Mesenchymal stem cell (in vitro differentiated cells and primary cell): ENCODE measurements around the gene TUNAR.

ENCODE experiments used
- DNase-seq: peaks from one replicate; pipeline ENCODE4 v3.0.0-alpha.2; 2013
- H2AFZ ChIP-seq: one replicate; pipeline ENCODE4 v1.6.1; 2013; ENCODE audit warnings: low read depth, mild to moderate bottlenecking, control low read depth, inconsistent platforms, low read length, moderate library complexity
- H2AK5ac ChIP-seq: 2 replicates; pipeline ENCODE4 v1.6.1; 2013; ENCODE audit warnings: low read length, moderate library complexity, mild to moderate bottlenecking, inconsistent platforms; ENCODE audit not compliant: severe bottlenecking
- H2BK120ac ChIP-seq: one replicate; pipeline ENCODE4 v1.6.1; 2013; ENCODE audit warnings: low read depth, mild to moderate bottlenecking, inconsistent platforms, low read length, moderate library complexity
- H2BK12ac ChIP-seq, 2 experiments: one replicate each; pipeline ENCODE4 v1.6.1; 2013; ENCODE audit warnings: inconsistent platforms in 2 of 2, low read length in 2 of 2, mild to moderate bottlenecking in 2 of 2, moderate library complexity in 2 of 2, control low read depth in 1 of 2
- H2BK15ac ChIP-seq: one replicate; pipeline ENCODE4 v1.6.1; 2013; ENCODE audit warnings: mild to moderate bottlenecking, low read depth, inconsistent platforms; ENCODE audit not compliant: poor library complexity, severe bottlenecking
- H2BK5ac ChIP-seq: 2 replicates; pipeline ENCODE4 v1.6.1; 2013; ENCODE audit warnings: low read depth, mild to moderate bottlenecking, low read length, control low read depth, inconsistent platforms; ENCODE audit not compliant: poor library complexity, severe bottlenecking
- H3K14ac ChIP-seq, 2 experiments: one replicate each; pipeline ENCODE4 v1.6.1; 2013; ENCODE audit warnings: inconsistent platforms in 2 of 2, low read length in 2 of 2, control low read depth in 1 of 2, mild to moderate bottlenecking in 1 of 2, moderate library complexity in 1 of 2
- H3K18ac ChIP-seq, 2 experiments: one replicate each; pipeline ENCODE4 v1.6.1; 2013; ENCODE audit warnings: inconsistent platforms in 2 of 2, low read length in 2 of 2, control low read depth in 1 of 2, low read depth in 1 of 2, mild to moderate bottlenecking in 1 of 2
- H3K23ac ChIP-seq, 2 experiments: one replicate each; pipeline ENCODE4 v1.6.1; 2013; ENCODE audit warnings: inconsistent platforms in 2 of 2, low read length in 2 of 2, mild to moderate bottlenecking in 2 of 2, moderate library complexity in 2 of 2, control low read depth in 1 of 2
- H3K27ac ChIP-seq: 2 replicates; pipeline ENCODE4 v1.5.1; 2013; ENCODE audit warnings: mild to moderate bottlenecking, moderate library complexity, low read length, control low read depth, inconsistent platforms; ENCODE audit not compliant: poor library complexity, severe bottlenecking
- H3K27me3 ChIP-seq, 2 experiments: 2 replicates each; pipeline versions ENCODE4 v1.6.1 to v1.7.0; 2013; ENCODE audit warnings: low read length in 2 of 2, mild to moderate bottlenecking in 2 of 2, moderate library complexity in 2 of 2, control low read depth in 1 of 2, inconsistent platforms in 1 of 2; ENCODE audit not compliant: control insufficient read depth in 1 of 2, insufficient read depth in 1 of 2
- H3K36me3 ChIP-seq, 2 experiments: 2 replicates each; pipeline versions ENCODE4 v1.6.1 to v1.7.0; 2013; ENCODE audit warnings: low read length in 2 of 2, control low read depth in 1 of 2, inconsistent platforms in 1 of 2, low read depth in 1 of 2, mild to moderate bottlenecking in 1 of 2; ENCODE audit not compliant: insufficient read depth in 2 of 2, control insufficient read depth in 1 of 2
- H3K4ac ChIP-seq, 2 experiments: one replicate each; pipeline ENCODE4 v1.6.1; 2013; ENCODE audit warnings: inconsistent platforms in 2 of 2, low read length in 2 of 2, mild to moderate bottlenecking in 2 of 2, moderate library complexity in 2 of 2, control low read depth in 1 of 2, low read depth in 1 of 2
- H3K4me1 ChIP-seq: 2 replicates; pipeline ENCODE4 v1.6.1; 2013; ENCODE audit warnings: low read depth, low read length, control low read depth; ENCODE audit not compliant: control insufficient read depth, insufficient read depth
- H3K4me2 ChIP-seq: 2 replicates; pipeline ENCODE4 v1.6.1; 2013; ENCODE audit warnings: low read length, mild to moderate bottlenecking, inconsistent platforms; ENCODE audit not compliant: poor library complexity, severe bottlenecking
- H3K4me3 ChIP-seq, 2 experiments: 2 replicates each; pipeline versions ENCODE4 v1.5.1 to v1.7.0; 2013; ENCODE audit warnings: low read length in 2 of 2, mild to moderate bottlenecking in 2 of 2, control low read depth in 1 of 2, low read depth in 1 of 2; ENCODE audit not compliant: insufficient read depth in 1 of 2
- H3K79me1 ChIP-seq: replicated peaks from 2 replicates; pipeline ENCODE4 v1.6.1; 2013; ENCODE audit warnings: mild to moderate bottlenecking, control low read depth, low read length, inconsistent platforms; ENCODE audit not compliant: poor library complexity, severe bottlenecking
- H3K9ac ChIP-seq: 2 replicates; pipeline ENCODE4 v1.7.0; 2013; ENCODE audit warnings: mild to moderate bottlenecking, low read length, moderate library complexity
- H3K9me3 ChIP-seq: 2 replicates; pipeline ENCODE4 v1.7.0; 2013; ENCODE audit warnings: mild to moderate bottlenecking, low read length; ENCODE audit not compliant: control insufficient read depth
- H4K8ac ChIP-seq: one replicate; pipeline ENCODE4 v1.6.1; 2013; ENCODE audit warnings: inconsistent platforms, mild to moderate bottlenecking, low read length, moderate library complexity
- H4K91ac ChIP-seq: one replicate; pipeline ENCODE4 v1.6.1; 2013; ENCODE audit warnings: mild to moderate bottlenecking, low read length, inconsistent platforms
- WGBS: methylation state at CpG from one replicate; pipeline ENCODE4 v1.1.7; 2013; ENCODE audit warnings: mixed read lengths; 5-methylcytosine and 5-hydroxymethylcytosine counted together

The TUNAR gene

GRCh38 chr14:95915330-95915729, 38.7 kb downstream of the TUNAR start:
- H2BK120ac ChIP-seq = no peak overlapping the region
- no peak overlapping the region for H2BK15ac ChIP-seq
- no peaks in the 10 kb centered on the region for H3K4me1 ChIP-seq
- H3K4me3 ChIP-seq = no peak overlapping the region
- H3K4ac ChIP-seq = no peak overlapping the region
- no peak overlapping the region for H2BK12ac ChIP-seq
- no peak overlapping the region for H4K91ac ChIP-seq
- H3K36me3 ChIP-seq = no peaks in the 10 kb centered on the region
- no peak overlapping the region for H3K9ac ChIP-seq
- peaks cover 0 to 20% of the 10 kb centered on the region in 2 experiments for H3K27me3 ChIP-seq
- H3K4me2 ChIP-seq = no peak overlapping the region
- no peak overlapping the region for H3K18ac ChIP-seq
- no peak overlapping the region for H2BK5ac ChIP-seq
- H3K14ac ChIP-seq = no peak overlapping the region
- H4K8ac ChIP-seq = no peak overlapping the region
- H2AK5ac ChIP-seq = no peak overlapping the region
- no peak overlapping the region for H3K23ac ChIP-seq
- no peaks in the 10 kb centered on the region for H3K9me3 ChIP-seq
- no peaks in the 10 kb centered on the region for H3K79me1 ChIP-seq
- H3K27ac ChIP-seq = no peak overlapping the region
- 49% methylated on average over 7 of the region's 7 CpGs for WGBS
- DNase-seq = no peak
- no peak overlapping the region for H2AFZ ChIP-seq

DNA sequence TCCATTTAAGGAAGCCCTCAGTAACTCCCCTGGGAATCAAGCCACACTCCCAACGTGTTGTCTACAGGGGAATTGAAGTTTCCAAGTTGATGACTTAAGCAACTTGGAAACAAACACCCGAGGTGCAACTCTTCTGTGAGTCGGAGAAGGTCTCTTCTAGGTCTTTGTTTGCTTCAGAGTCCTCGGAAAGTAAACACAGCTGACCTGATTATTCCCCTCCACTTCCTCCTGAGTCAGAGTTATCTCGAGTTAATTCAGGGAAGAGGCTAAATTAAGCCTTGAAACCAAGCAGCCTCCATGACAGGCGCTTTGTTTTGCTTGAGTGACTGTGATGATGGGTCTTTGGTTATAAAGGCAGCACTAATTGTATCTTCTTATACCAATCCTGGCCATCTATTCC, 41.8 kb downstream of the TUNAR start:
- Histone ChIP-seq H2BK15ac (no peak overlapping the region), H3K4me1 (no peaks in the 10 kb centered on the region), H2BK5ac (no peak overlapping the region), H3K18ac (no peak overlapping the region), H3K14ac (no peak overlapping the region), H3K4me3 (no peak overlapping the region), H2BK12ac (no peak overlapping the region), H3K79me1 (no peaks in the 10 kb centered on the region), H3K9me3 (peaks cover 4% of the 10 kb centered on the region), H2AFZ (no peak overlapping the region), H2AK5ac (no peak overlapping the region), H3K9ac (no peak overlapping the region), H2BK120ac (no peak overlapping the region), H3K23ac (no peak overlapping the region), H4K91ac (no peak overlapping the region), H4K8ac (no peak overlapping the region), H3K27ac (no peak overlapping the region), H3K27me3 (peaks cover 0 to 27% of the 10 kb centered on the region in 2 experiments), H3K36me3 (no peaks in the 10 kb centered on the region), H3K4ac (no peak overlapping the region), H3K4me2 (peak overlapping the region; percentile 23)
- DNase-seq = no peak
- 5% methylated on average over 3 of the region's 6 CpGs for WGBS

DNA sequence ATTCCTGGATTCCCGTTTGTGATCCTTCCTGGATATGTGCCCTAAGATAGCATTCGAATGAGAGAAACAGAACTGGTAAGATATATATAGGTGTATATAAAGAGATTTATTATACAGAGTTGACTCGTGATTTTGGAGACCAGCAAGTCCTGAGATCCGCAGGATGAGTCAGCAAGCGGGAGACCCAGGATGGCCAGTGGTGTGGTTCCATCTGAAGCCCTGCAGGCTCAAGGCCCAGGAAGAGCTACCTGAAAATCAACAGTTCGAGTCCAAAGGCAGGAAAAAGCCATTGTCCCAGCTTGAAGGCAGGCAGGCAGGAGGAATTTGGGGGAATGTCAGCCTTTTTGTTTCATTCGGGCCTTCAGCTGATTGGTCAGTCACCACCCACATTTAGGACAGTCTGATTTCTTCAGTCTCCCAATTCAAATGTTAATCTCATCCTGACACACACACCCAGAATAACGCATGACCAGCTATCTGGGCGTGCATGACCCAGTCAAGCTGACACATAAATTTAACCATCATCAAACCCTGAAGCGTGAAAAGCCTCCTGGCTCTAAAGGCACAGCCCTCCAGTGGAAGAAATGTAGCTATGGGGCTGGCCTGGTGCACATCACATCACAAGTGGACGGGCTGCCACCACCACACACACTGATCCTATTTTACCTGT, 44.3 kb downstream of the TUNAR start:
- Histone ChIP-seq H3K36me3 (no peaks in the 10 kb centered on the region), H3K27ac (no peak overlapping the region), H3K14ac (no peak overlapping the region), H4K91ac (no peak overlapping the region), H3K79me1 (no peaks in the 10 kb centered on the region), H2BK15ac (no peak overlapping the region), H3K27me3 (peaks cover 0 to 33% of the 10 kb centered on the region in 2 experiments), H2BK12ac (no peak overlapping the region), H3K18ac (no peak overlapping the region), H3K4me1 (no peaks in the 10 kb centered on the region), H3K4me3 (no peak overlapping the region), H3K9me3 (peaks cover 4% of the 10 kb centered on the region), H3K9ac (no peak overlapping the region), H2BK5ac (no peak overlapping the region), H2AFZ (no peak overlapping the region), H3K4ac (no peak overlapping the region), H3K23ac (no peak overlapping the region), H3K4me2 (no peak overlapping the region), H2AK5ac (no peak overlapping the region), H2BK120ac (no peak overlapping the region), H4K8ac (no peak overlapping the region)
- no peak for DNase-seq
- 77% methylated on average over 10 of the region's 11 CpGs for WGBS

- DNase-seq = no peak
- Histone ChIP-seq H3K23ac (no peak overlapping the region), H3K4me1 (no peaks in the 10 kb centered on the region), H3K4me3 (no peak overlapping the region), H2BK5ac (no peak overlapping the region), H3K27ac (no peak overlapping the region), H3K27me3 (peaks cover 0 to 37% of the 10 kb centered on the region in 2 experiments), H3K9me3 (peaks cover 4% of the 10 kb centered on the region), H3K4me2 (no peak overlapping the region), H3K9ac (no peak overlapping the region), H2AFZ (no peak overlapping the region), H2AK5ac (no peak overlapping the region), H3K14ac (no peak overlapping the region), H3K79me1 (no peaks in the 10 kb centered on the region), H2BK120ac (no peak overlapping the region), H2BK15ac (no peak overlapping the region), H3K36me3 (no peaks in the 10 kb centered on the region), H3K4ac (no peak overlapping the region), H3K18ac (no peak overlapping the region), H4K8ac (no peak overlapping the region), H4K91ac (no peak overlapping the region), H2BK12ac (no peak overlapping the region)
- WGBS = 82% methylated on average over 4 of the region's 4 CpGs
Measured at GRCh38 chr14:95922080-95922479, 45.4 kb downstream of the TUNAR start.
